Brain pericyte (primary cell): ENCODE results near the gene SPART.

Experiments used
- DNase-seq: peaks from one replicate; pipeline ENCODE4 v3.0.0-alpha.2; 2012; ENCODE audit warnings: low read depth, low spot score

SPART gene, protein sequence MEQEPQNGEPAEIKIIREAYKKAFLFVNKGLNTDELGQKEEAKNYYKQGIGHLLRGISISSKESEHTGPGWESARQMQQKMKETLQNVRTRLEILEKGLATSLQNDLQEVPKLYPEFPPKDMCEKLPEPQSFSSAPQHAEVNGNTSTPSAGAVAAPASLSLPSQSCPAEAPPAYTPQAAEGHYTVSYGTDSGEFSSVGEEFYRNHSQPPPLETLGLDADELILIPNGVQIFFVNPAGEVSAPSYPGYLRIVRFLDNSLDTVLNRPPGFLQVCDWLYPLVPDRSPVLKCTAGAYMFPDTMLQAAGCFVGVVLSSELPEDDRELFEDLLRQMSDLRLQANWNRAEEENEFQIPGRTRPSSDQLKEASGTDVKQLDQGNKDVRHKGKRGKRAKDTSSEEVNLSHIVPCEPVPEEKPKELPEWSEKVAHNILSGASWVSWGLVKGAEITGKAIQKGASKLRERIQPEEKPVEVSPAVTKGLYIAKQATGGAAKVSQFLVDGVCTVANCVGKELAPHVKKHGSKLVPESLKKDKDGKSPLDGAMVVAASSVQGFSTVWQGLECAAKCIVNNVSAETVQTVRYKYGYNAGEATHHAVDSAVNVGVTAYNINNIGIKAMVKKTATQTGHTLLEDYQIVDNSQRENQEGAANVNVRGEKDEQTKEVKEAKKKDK

DNA sequence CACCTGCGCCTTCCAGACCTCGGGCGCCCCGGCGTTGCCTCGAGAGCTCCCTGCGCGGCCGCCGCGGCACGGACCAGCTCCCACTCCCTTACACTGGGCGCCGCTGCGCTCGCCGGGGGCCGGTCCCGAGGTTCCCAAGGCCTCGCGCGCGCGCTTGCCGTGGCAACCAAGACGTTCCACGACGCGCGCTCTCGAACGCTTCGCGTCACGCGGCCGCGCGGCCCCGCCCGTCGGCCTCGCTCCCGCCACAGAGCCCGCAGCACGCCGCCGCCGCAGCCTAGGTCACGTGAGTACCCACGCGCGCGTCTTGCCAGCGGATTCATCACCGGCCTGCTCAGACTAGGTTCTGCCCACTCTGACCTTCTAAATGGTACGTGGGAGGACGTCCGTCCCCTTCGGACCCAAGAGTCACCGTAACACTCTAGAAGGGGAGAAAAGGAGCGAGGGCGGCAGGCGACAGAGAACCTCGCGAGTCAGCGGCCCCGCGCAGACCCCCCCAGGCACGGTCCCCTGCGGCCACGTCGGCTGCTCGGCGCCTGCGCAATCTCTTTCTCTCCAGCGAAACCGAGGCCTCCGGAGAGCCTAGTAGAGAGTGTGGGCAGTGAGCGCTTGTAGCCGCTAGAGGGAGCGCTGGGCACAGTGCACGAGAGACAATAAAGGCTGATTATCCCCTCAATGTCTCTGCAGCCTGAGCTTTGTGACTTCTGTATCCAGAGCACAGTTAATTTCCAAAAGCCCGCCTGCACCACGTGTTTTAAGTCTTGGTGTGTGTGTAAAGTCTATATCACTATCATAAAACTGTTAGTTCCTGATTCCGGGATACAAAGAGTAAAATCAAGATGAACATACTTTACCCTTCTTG, at the start of gene SPART:
TSS of gene SPART (minus strand) at position 173 of the 862 bp plus-strand sequence. CDS start 10,564 bp downstream, outside the sequence.
- peak; percentile 74 for DNase-seq

DNA sequence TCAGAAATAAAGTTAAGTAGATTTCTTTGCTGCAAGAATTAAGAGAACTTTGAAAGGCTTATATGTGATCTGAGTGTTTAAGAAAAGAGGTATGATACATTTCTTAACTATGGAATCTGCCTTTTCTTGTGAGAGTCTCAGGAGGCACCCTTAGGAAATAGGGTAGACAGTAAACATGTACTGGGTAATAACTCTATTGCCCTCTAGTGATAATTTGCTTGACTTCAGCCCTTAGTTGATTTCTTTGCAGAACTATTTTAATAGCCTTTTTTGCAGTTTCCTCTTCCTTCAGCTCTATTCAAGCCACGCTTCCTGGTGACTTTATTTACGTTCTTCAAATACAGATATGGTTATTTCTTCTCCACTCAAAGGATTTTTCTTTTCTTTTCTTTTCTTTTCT, 49.1 kb upstream of the SPART start:
- no peak for DNase-seq

DNA sequence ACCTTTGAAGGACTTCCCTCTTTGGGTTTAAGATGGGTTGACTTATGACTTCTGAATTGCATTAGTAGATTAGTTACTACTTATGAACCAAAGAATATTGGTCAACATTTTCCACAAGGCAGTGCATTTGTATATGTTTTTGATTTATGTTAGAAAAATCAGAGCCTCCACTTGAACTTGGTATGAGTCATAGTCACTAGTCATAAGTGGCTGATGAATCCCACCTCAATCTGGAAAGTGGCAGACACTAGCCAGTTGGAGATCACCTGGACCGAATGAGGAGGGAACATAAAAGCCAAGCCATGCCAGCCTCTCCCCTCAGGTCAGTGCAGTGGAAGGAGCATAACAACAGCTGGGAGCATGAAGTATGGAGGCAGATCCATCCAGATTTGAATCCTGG, 39.3 kb upstream of the SPART start:
- no peak for DNase-seq

DNA sequence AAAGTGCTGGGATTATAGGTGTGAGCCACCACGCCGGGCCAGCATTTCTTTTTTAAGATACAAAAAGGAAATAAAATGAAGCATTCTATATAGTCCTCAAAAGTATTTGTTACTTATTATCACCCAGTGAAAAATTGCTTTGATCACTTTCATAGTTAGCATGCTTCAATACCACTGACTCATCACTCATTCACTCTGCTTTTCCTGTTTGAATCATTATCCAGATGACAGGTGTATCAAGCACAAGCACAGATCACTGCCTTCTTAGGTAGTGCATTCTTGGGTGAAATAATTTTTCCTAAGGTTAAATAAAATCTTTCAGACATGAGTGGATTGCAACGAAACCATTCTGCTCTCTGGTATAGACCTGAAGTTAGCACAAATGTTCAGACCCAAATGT, 35.8 kb upstream of the SPART start:
- DNase-seq, result no peak

DNA sequence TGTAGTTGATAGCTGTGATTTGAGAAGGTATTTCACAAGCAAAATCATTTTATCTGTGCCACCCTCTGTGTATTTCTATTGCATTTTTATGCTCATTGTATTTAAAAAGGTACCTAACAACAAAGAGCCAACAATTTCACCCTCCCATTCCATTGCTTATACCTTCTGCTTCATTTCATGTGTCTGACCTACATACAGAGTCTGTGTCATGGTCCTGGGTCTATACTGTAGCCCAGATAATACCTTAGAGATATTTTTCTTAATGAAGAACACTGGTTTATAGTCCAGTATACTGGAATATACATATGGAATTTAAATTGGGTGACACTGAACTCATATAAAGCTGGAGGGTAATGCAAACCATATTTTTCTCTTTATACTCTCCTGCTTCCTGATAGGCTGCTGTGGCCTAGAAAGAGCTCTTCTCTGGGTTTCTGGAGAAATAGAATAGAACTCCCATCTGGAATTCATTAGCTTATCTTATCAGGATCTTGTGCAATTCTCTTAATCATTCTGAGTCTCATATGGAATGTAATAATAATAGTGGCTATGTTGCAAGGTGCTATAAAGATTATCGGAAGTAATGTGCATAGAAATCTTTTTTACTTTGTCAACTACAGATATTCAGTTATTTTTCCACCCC, 31.8 kb upstream of the SPART start:
- no peak for DNase-seq

DNA sequence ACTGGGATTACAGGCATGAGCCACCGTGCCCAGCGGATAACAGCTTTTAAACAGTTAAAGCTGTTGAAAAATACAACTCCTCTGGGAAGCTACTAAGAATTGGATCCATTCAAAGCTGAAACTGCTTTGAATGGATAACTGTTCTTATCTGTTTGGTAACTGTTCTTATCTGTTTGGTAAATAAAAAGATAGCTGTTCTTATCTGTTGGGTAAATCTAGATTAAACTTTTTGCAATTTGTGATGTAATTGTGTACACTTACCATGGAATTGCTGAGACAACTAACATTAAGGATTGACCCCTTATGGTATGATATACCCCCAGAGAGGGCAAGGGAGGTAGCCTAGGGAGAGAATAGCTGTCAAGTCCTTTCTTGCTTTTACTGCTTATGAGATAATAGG, 27.9 kb upstream of the SPART start:
- no peak for DNase-seq

DNA sequence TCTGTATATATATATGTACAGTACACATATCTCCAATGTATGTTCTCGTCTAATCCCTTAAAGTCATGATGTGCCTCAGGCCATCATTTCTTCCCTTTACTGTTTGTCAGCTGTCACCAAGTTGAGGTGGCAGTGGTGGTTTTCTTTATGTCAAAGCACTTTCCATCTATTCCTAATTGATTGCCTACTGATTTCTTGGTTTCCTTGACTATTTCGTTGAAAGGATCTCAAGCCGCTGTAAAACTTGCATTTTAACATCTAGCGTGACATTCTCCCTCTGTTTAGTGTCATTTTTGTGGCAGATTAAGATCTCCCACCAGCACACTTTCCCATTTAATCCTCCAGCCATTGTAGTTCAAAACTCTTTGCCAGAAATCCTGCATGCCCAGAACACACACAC, 25.0 kb upstream of the SPART start:
- no peak for DNase-seq

DNA sequence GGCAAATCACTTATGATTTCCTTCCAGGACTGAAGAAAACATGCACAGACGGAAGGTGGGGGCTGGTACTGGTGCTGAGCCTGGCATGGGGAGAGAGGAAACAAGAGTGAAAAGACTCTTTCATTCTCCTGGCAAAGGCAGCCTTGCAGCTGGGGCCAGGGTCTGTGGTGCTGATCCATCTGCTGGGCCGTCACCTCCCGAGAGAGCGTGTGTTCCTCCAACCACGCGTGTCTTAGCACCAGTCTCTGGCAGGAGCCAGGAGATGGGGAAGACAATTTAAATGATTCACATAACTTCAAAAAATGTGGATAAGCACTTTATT, 23.9 kb upstream of the SPART start:
- DNase-seq, result no peak

DNA sequence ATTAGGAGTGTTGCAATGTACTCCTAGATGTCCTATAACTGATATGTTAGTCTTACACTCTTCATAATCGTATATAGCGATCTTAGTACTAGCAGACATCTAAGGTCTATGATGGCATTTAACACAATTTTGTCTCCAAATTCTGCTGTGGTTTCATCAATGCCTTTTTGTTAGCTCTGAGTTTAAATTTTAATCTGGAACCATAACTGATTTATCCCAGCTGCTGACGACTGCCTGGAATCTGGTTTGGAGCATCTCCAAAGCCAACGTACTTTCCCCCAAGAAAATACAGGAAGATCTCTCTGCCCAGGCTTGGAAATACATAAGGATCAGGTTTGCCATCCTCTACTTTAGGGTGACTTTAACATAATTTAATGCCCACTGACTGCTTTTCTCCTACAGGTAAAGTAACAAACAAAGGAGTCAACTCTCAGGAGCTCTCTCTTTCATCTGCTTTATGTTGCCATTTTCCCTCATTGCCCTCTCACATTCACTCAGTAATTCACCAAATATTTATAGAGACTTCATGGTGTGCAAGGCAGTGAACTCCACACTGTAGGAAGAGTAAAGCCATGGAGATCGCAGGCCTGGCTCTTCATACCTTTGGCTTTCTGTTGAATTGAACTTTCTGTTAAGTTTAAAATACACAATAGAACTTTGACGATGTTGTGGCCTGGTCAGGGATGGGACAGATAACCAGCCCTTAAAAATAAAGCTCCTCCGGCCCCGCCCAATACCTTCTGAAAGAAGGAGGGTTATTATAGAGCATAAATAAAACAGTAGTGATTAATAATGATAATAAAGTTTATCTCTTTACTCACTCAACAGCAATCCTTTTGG, 23.3 kb upstream of the SPART start:
- DNase-seq, result no peak

DNA sequence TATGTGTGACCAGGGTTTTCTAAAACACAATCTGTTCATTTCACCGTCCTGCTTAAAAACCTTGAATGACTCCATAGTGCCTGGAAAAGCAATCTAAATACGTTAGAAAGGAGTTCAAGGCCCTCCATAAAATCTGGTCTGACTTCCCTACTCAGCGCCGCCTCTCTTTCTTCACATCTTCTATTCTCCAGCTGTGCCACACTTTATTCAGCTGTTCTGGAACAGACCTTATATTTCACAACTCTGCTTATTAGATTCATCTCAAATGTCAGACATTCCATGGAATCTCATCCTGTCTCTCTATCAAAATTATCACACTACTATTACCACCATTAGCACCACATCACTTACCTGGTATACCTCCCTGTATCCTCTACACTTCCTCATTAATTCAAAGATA, 19.8 kb upstream of the SPART start:
- DNase-seq, result no peak

DNA sequence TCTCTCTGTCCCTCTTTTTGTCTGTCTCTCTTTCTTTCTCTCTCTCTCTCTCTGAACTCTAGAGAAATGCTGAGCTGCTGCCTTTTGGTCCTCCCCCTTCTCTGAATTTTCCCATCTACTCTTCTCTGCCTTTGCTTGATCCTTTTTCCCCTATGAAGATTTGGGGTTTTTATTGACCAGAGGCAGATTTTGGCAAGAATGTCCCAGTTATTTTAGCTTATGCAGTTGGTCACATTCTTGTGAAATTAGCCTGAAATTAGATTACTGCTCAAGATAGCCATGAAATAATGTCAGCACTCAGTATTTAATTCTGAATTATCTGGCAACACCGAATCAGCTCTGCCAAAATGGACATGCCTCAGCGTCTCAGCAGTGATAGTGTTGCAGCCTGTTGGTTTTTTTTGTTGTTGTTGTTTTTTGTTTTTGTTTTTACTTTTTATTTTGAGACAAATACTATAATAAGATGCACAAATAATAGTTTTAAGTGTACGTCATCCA, 17.2 kb upstream of the SPART start:
- no peak for DNase-seq

DNA sequence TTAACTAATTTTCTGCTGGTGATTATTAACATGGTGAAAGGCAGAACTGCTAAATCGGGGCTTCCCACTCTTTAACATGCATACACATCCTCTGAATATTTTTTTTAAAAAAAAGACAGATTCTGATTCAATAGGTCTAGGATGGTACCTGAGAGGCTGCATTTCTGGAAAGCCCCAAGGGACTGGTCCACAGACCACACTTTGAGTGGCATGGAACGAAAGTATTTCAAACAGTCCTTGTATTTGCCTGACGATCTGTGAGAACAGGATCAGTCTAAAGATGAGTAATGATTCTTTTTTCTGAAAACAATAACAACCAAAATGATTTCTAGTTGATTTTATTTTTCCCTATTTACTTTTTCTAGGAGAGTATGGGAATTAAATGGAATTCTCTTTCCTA, 16.7 kb upstream of the SPART start:
- no peak for DNase-seq

DNA sequence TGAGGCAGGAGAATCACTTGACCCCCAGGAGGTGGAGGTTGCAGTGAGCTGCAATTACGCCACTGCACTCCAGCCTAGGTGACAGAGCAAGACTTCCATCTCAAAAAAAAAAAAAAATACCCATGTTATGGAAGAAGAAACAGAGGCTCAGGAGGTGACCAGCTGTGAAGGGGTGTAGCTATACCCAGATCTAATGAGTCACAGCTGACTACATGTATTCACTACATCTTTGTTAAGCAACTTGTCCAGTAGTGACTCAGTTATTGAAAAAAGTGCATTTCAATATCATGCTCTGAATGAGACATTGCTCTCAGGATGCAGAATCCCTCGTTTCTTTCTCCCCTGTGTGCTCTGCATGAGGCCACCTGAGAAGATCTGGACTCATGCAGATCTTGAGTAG, 16.1 kb upstream of the SPART start:
- DNase-seq, result no peak

DNA sequence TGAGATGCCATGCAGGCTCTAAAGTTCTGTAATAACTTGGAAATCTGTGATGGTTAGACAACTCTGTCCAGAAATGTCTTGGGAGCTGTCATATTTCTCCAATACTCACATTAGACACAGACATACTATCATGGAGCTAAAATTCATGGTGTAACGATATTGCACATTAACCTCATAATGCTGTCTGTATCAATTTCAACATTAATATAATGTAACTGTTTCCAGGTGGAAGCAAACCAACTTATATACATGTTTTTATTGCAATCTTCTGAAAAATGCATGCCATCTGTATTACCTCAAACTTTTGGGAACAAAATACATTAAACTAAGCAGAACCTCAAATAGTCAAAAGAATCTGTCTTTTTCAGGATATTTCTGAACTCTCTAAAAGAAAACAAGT, 14.7 kb upstream of the SPART start:
- no peak for DNase-seq

DNA sequence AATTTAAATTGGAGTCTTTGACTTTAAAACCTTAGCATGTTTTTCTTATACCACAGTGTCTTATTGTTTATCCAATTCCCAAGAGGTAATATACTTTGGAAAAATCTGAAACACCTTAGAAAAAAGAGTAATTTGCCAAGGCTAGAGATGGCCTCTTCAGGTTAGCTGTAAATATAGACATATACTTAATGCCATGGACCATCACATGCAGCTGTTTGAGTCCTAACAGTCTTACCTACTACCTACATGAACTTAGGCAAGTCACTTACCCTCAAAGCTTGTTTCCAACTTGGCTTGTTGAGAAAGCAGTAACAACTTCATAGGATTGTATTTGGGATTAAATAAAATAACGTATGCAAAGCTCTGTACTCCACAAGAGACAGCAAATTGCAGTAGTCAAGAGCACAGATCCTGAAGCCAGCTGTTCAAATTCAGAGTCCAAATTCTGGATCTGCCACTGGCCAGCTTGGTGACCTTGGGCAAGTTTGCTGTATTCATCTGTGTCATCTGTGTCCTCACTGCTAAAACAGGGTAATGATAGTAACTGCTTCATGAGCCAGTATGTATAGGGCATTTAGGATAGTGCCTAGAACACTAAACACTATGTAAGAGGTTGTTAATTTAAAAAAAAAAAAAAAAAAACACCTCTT, 13.2 kb upstream of the SPART start:
- no peak for DNase-seq

DNA sequence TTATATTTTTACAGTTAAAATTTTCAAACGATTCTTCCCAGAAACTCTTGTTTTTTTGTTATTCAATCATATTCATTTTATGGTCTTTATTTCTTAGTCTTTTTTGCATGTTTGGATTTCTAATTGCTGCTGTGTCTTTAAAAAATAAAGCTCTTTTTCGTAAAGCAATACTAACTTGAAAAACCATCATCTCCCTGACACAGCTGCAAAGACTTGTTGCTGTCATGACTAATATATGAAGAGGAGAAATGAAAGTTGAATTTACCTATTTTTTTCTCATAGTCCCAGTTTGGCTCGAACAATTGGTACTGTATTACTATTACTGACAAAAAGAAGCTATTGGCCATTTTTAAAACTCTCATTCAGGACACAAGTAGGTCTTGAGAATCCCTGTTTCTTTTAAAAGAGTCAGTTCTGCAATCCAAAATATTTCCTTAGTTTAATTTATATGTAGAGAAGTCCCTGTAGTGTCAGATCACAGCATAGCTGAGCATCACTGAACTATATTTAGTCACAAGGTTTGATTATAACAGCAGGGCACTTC, 12.1 kb upstream of the SPART start:
- no peak for DNase-seq

DNA sequence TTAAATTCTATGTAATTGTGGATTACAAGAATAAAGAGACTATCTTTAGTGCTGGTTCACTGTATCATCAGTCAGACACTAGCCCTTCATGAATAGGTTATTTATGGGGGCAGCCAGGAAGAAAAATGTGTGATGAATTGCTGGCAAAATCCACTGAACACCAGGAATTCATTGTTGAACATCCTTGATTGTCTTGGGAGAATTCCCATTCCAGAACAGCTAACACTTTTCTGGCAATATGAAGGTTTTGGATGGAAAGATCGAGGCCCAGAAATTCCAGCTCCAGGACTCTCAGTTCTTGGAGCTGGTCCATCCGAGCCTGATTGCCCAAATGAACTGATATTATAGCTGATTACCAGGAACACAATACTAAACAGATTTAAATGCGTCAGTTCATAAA, 11.5 kb upstream of the SPART start:
- DNase-seq, result no peak

DNA sequence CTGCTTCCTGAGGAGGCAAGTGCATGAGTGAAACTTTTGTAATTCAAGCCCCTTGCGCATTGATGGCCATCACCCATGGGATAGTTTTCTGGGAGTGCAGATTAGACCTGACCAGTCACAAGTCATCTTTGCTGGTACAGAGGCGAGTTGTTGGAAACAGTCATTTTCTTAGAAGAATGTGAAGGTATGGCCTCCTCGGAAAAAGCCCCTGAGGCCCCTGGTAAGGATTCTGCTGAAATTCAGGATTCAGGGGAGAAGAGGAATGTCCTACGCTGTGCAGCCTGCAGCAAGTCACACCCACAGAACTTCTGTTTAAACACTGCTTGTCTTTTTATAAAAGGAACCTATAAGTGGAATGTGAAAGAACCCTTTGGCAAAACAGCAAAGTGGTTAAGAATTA, 11.0 kb upstream of the SPART start:
- no peak for DNase-seq

DNA sequence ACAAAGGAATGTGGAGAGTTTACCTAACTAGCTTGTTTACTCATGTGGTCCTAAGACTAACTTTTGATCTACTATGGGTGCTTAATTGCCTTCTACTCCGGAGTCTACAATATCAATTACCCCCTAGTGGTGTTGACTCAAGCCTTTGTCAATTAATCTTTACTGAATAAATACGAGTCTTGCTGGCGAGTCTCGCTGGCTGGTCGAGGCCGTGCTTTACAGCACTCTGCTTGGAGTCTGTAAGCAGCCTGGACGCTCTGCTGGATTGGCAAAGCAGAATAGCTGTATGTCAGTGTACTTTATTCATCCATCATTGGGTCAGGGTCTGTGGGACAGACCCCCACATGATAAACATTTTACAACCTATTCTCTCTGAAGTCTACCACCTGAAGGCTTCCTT, 9.9 kb upstream of the SPART start:
- no peak for DNase-seq

DNA sequence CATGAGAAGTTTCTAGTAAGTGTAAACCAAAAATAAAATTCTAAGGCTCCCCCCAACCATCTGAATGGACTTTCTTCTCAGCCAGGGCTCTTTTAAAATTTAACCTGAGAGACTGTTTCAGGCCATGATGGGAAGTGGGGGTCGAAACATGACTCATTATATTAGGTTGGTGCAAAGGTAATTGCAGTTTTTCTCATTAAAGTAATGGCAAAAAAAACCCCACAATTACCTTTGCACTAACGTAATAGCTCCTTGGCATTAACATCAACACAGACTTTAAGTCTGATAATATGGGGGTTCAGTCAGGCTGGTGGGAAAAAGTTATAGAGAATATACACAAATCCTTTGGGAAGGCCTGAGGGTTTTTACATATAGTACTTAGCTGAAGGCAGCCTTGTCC, 9.4 kb upstream of the SPART start:
- no peak for DNase-seq
